PC-3 (cell line): ENCODE data around the gene OTX1.

Experiments
- CTCF ChIP-seq: fragments of 300-600 bp; sonication (generic); conservative IDR thresholded peaks from 2 replicates; pipeline ENCODE4 v1.5.1; 2017; ENCODE audit warnings: antibody characterized with exemption, low read depth, mild to moderate bottlenecking, low read length
- EZH2 ChIP-seq: fragments of 300-600 bp; sonication (generic); IDR thresholded peaks from one replicate; pipeline ENCODE4 v1.6.1; 2017; ENCODE audit warnings: antibody characterized with exemption, mild to moderate bottlenecking, low read length; ENCODE audit not compliant: unreplicated experiment

DNA sequence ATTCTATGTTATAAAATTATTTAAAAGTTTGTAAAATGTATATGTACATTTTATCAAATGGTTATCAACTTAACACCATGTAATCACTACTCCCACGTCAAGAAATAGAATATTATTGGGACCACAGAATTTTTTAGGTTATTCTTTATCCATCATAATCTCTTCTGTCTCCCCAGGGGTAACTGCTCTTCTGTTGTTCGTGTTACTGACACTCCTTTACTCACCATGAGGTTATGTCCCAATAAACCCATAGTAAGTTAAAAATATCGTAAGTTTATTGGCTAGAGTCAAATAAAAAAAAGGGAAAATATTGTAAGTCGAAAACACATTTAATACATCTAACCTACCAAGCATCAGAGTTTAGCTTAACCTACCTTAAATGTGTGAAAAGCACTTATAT, 14.0 kb downstream of the OTX1 start:
- no peak for TF ChIP-seq CTCF
- TF ChIP-seq EZH2 = no peak
